Measurements from ENCODE around the gene ABHD17A. TPM values are rescaled to one million over a fixed set of nuclear protein-coding genes. Genes with fewer than 3 reads are reported as not detected.

ABHD17A gene
- total RNA-seq, 1 experiment from 2014 or later = 60.7 TPM

GRCh38 chr19:1929021-1929742, 43.9 kb upstream of the ABHD17A start (continued):
- TF ChIP-seq ZBTB43 (CRISPR knock-in tag; IDR thresholded peaks at IDR 0.05) = no peak
- TF ChIP-seq KAT7 (CRISPR knock-in tag; IDR thresholded peaks at IDR 0.05; ENCODE audit: borderline replicate concordance) = no peak
- TF ChIP-seq CREB1 (CRISPR knock-in tag; IDR thresholded peaks at IDR 0.05) = no peak

DNA sequence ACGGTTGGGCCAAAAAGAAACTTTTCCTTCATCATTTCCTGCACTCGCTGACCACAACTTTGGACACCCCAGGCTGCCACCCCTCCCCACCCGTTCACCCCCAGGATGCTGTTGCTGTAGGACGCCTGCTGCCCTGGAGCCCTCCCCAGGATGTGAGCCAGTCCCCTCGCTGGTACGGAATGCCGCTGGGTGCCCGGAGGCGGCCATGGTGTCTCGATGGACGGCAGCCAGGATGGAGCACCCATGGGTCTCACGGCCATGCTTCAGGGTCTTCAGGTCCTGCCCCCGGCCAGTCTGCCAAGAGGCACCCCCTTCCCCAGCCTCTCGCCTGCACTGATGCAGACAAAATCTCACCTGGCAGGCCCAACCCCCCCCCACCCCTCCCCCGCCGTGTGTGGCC, 40.2 kb upstream of the ABHD17A start:
- H3K27ac Mint-ChIP-seq = no peak overlapping the region
- H3K4me1 Mint-ChIP-seq = no peaks in the 10 kb centered on the region
- H3K4me3 Mint-ChIP-seq = no peak overlapping the region
- H3K36me3 Mint-ChIP-seq = peaks cover 22% of the 10 kb centered on the region
- H3K9me3 Mint-ChIP-seq = no peaks in the 10 kb centered on the region
- no peak for DNase-seq (ENCODE audit: low spot score)
- H3K27me3 Mint-ChIP-seq (ENCODE audit: low read depth) = peaks cover 11% of the 10 kb centered on the region; the same call in 1 of the 2 replicates
- ChIA-PET CTCF (no interaction called here), POLR2A (no interaction called here)
- TF ChIP-seq ZNF671 (CRISPR knock-in tag; IDR thresholded peaks at IDR 0.05) (no peak), NFE2L1 (CRISPR knock-in tag; IDR thresholded peaks at IDR 0.05) (no peak)
- no peak for ATAC-seq

- ChIA-PET CTCF (interaction anchor here (0.6 to 1.1 kb wide), 2 partner anchors 27 to 392 kb away, joined by 3 read pairs; no protein-coding TSS in a partner anchor), POLR2A (no interaction called here)
- Mint-ChIP-seq H3K36me3 (peaks cover 24% of the 10 kb centered on the region), H3K4me3 (no peak overlapping the region), H3K4me1 (no peaks in the 10 kb centered on the region), H3K9me3 (no peaks in the 10 kb centered on the region), H3K27ac (no peak overlapping the region), H3K27me3 (ENCODE audit: low read depth) (peaks cover 8% of the 10 kb centered on the region; the same call in 1 of the 2 replicates)
- ATAC-seq (no peak), DNase-seq (ENCODE audit: low spot score) (no peak)
- no peak for TF ChIP-seq ELF4 (CRISPR knock-in tag; IDR thresholded peaks at IDR 0.05; ENCODE audit: low read depth)
- no peak for TF ChIP-seq ZNF232 (CRISPR knock-in tag; IDR thresholded peaks at IDR 0.05)
- no peak for TF ChIP-seq AFF4 (CRISPR knock-in tag; IDR thresholded peaks at IDR 0.05; ENCODE audit: borderline replicate concordance)
- no peak for TF ChIP-seq PRRX2 (CRISPR knock-in tag; IDR thresholded peaks at IDR 0.05)
- TF ChIP-seq ZNF416 (CRISPR knock-in tag; IDR thresholded peaks at IDR 0.05) = no peak
- TF ChIP-seq SP1 (CRISPR knock-in tag; conservative IDR thresholded peaks at IDR 0.05) = no peak
- TF ChIP-seq, protein P1, sequence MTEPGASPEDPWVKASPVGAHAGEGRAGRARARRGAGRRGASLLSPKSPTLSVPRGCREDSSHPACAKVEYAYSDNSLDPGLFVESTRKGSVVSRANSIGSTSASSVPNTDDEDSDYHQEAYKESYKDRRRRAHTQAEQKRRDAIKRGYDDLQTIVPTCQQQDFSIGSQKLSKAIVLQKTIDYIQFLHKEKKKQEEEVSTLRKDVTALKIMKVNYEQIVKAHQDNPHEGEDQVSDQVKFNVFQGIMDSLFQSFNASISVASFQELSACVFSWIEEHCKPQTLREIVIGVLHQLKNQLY (CRISPR knock-in tag; IDR thresholded peaks at IDR 0.05) = no peak
- TF ChIP-seq, protein P2, sequence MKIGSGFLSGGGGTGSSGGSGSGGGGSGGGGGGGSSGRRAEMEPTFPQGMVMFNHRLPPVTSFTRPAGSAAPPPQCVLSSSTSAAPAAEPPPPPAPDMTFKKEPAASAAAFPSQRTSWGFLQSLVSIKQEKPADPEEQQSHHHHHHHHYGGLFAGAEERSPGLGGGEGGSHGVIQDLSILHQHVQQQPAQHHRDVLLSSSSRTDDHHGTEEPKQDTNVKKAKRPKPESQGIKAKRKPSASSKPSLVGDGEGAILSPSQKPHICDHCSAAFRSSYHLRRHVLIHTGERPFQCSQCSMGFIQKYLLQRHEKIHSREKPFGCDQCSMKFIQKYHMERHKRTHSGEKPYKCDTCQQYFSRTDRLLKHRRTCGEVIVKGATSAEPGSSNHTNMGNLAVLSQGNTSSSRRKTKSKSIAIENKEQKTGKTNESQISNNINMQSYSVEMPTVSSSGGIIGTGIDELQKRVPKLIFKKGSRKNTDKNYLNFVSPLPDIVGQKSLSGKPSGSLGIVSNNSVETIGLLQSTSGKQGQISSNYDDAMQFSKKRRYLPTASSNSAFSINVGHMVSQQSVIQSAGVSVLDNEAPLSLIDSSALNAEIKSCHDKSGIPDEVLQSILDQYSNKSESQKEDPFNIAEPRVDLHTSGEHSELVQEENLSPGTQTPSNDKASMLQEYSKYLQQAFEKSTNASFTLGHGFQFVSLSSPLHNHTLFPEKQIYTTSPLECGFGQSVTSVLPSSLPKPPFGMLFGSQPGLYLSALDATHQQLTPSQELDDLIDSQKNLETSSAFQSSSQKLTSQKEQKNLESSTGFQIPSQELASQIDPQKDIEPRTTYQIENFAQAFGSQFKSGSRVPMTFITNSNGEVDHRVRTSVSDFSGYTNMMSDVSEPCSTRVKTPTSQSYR (CRISPR knock-in tag; IDR thresholded peaks at IDR 0.05) = no peak
- no peak for TF ChIP-seq CREB1 (CRISPR knock-in tag; IDR thresholded peaks at IDR 0.05)
These were observed 39.1 kb upstream of the ABHD17A start for GRCh38 chr19:1924320-1924961.
